ENCODE results near the gene TCP11L2.

Gene TCP11L2

GRCh38 chr12:106302401-106303201 is at the start of gene TCP11L2:
Gene TCP11L2, plus strand, starts transcription at chr12:106302733. Its CDS starts 8,343 bp downstream, at chr12:106311076.
- in situ Hi-C loops (cut with MboI; ENCODE audit: low sequenced_read_pairs), result no loop called here

DNA sequence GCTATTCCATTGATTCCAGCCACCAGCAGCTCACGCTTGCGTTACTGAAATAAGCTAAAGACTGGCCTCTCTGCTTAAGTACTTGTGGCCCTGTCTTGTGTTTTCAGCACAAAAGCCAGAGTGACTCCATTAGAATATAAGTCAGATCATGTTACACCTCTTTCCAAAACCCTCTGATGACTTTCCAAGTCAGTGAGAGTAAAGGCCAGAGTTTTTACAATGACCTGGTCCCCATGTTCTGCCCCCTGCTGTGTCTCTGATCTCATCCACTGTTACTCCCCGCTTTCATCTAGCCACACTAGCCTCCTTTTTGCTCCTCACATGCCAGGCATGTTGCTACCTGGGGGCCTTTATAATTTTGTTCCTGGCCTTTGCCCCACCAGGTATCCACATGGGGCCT is 47.8 kb upstream of the TCP11L2 start:
- in situ Hi-C loops (cut with MboI; ENCODE audit: low sequenced_read_pairs), result no loop called here

DNA sequence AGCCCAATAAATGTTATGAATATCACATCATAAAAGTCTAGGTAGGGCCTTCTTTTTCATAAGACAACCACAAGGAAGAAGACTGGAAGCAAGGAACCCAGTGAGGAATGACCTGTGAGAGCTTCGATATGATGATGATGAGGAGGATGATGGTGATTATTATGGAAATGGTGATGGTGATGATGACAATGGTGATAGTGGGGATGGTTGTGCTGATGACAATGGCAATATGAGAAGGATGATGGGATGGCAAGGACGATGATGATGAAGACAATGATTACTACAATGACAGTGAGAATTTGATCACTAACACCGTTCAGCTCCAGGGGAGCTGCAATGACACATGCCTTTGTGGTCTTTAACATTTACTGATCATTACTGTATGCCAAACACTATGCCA is 47.0 kb upstream of the TCP11L2 start:
- in situ Hi-C loops (cut with MboI; ENCODE audit: low sequenced_read_pairs), result no loop called here

GRCh38 chr12:106255952-106256351 is 46.6 kb upstream of the TCP11L2 start:
- in situ Hi-C loops (cut with MboI; ENCODE audit: low sequenced_read_pairs), result no loop called here

GRCh38 chr12:106256524-106256923 is 46.0 kb upstream of the TCP11L2 start:
- in situ Hi-C loops (cut with MboI; ENCODE audit: low sequenced_read_pairs), result no loop called here

DNA sequence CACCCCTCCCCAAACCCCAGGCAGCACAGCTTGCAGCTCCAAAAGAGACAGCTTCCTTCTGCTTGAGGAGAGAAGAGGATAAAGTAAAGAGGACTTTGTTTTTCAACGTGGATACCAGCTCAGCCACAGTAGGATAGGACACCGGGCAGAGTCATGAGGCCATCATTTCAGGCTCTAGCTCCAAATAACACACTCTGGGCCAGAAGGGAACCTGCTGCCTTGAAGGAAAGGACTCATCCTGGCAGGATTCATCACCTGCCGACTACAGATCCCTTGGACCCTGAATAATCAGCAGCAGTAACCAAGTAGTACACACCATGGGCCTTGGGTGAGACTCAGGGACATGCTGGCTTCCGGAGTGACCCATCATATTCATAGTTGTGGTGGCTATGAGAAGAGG is 44.3 kb upstream of the TCP11L2 start:
- in situ Hi-C loops (cut with MboI; ENCODE audit: low sequenced_read_pairs), result no loop called here

- in situ Hi-C loops (cut with MboI; ENCODE audit: low sequenced_read_pairs), result no loop called here
Observed at GRCh38 chr12:106258935-106259334, 43.6 kb upstream of the TCP11L2 start.

- in situ Hi-C loops (cut with MboI; ENCODE audit: low sequenced_read_pairs), result no loop called here
Observed at GRCh38 chr12:106265116-106265515, 37.4 kb upstream of the TCP11L2 start.

DNA sequence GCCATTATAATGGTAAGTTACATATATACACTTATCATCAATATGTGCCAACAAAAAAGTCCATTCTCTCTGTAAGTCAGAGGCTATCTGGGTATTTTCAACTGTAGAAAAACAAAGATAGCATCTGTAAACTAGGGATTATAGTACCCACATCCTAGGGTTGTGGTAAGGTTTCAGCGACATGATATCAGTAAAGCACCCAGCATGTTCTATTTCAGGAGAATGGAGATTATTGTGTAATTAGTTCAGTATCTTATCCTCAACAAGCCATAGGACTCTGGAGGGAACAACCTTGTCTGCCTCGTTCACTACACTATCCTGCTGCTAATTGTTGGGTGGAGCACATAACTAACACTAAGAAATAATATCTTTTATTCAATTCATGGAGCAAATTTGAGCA is 35.0 kb upstream of the TCP11L2 start:
- in situ Hi-C loops (cut with MboI; ENCODE audit: low sequenced_read_pairs), result no loop called here

DNA sequence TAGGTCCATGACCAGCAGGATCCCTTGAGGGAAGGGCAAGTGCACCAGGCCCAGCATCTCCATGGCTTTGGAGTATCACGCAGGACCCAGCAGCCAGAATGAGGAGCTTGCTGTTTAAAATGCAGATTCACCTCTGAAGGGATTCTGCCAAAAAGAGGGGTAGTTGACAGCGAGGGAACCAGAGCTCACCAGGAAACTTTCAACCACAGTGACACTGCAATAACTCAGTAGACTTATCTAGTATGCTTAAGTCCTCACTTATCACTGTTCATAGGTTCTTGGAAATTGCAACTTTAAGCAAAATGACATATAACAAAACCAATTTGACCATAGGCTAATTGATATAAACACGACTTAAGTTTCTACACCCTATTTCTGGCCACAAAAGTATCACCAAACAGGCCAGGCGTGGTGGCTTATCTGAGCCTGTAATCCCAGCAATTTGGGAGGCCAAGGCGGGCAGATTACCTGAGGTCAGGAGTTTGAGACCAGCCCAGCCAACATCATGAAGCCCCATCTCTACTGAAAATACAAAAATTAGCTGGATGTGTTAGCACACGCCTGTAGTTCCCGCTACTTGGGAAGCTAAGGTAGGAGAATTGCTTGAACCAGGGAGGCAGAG is 33.3 kb upstream of the TCP11L2 start:
- in situ Hi-C loops (cut with MboI; ENCODE audit: low sequenced_read_pairs), result no loop called here

- in situ Hi-C loops (cut with MboI; ENCODE audit: low sequenced_read_pairs), result no loop called here
Observed at GRCh38 chr12:106271575-106272505, 30.7 kb upstream of the TCP11L2 start.

GRCh38 chr12:106273491-106273890 is 29.0 kb upstream of the TCP11L2 start:
- in situ Hi-C loops (cut with MboI; ENCODE audit: low sequenced_read_pairs), result no loop called here

- in situ Hi-C loops (cut with MboI; ENCODE audit: low sequenced_read_pairs), result no loop called here
Observed at GRCh38 chr12:106274012-106274411, 28.5 kb upstream of the TCP11L2 start.

DNA sequence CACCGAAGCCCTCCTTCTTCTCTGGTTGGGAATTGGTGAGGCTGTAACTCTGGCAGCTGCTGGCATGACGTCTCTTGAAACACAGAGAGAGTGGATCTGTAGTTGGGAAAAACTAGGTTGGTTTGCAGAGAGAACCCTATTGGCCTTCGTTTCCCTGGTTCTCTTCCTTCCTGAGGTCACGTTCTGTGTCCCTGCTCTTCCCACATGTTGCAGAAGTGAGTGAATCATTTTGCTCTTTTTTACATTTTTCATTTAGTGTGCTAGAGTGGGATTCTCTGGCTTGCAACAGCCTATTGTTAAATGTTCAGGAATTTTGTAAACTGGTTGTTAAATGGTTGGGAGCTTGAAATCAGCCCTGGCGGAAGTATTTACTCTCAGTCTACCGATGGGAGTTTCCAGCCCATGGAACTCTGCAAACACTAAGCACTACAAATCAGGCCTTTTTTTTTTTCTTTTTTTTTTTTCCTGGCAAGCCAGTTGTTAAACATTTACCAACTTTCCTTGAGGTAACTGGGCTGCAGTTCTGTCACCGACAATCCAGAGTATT is 27.9 kb upstream of the TCP11L2 start:
- in situ Hi-C loops (cut with MboI; ENCODE audit: low sequenced_read_pairs), result no loop called here

DNA sequence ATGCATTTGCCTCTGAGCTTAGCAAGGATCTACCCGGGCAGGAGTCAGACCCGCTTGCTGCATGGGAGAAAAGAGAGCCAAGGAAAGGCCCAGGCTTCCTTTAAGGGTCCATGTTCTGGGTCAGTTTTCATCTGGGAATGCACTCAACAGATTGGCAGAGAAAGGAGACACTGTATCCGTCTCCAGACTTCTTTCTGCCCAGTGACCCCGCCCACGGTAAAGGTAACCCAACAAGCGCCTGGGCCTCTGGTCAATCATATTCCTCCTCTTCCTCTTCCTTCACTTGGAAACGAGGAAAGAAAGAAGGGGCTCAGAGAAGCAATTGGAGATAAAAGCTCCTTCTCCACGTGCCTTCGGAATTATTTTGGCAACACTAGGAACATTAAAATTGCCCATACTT is 27.1 kb upstream of the TCP11L2 start:
- in situ Hi-C loops (cut with MboI; ENCODE audit: low sequenced_read_pairs), result no loop called here

GRCh38 chr12:106276032-106276740 is 26.3 kb upstream of the TCP11L2 start:
- in situ Hi-C loops (cut with MboI; ENCODE audit: low sequenced_read_pairs), result no loop called here

GRCh38 chr12:106280106-106280505 is 22.4 kb upstream of the TCP11L2 start:
- in situ Hi-C loops (cut with MboI; ENCODE audit: low sequenced_read_pairs), result no loop called here

GRCh38 chr12:106281056-106281782 is 21.3 kb upstream of the TCP11L2 start:
- in situ Hi-C loops (cut with MboI; ENCODE audit: low sequenced_read_pairs), result no loop called here

GRCh38 chr12:106281804-106282203 is 20.7 kb upstream of the TCP11L2 start:
- in situ Hi-C loops (cut with MboI; ENCODE audit: low sequenced_read_pairs), result no loop called here

All from HL-60/S4 treated with retinoic acid at 250 ng/mL for 4 days and 3 days (cell line).